ENCODE results near the gene TMPRSS7. TPM values are rescaled to one million over a fixed set of nuclear protein-coding genes. Genes with fewer than 3 reads are reported as not detected.

The TMPRSS7 gene
- total RNA-seq, 1 donor from 2014 or later = 0.15 TPM

DNA sequence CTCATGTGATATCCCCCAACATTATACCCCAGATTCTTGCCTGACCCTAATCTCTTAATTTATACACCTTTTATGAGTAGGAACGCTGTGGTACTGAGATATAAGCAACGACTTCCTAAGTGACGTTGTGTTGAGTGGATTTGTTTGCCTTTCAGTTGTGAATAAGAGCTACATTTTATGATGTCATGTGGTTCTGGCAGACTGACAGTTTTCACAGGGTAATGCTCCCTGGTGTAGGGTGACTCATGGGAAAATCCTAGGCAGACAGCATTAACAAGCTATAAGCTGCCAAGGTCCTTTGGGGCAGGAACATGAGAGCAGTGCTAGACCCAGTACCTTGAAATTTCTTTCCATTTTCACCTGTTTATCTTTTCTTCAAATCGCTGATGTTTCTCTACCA lies 62.8 kb downstream of the TMPRSS7 start:
- peak; percentile 100 for DNase-seq (ENCODE audit: low read depth)

DNA sequence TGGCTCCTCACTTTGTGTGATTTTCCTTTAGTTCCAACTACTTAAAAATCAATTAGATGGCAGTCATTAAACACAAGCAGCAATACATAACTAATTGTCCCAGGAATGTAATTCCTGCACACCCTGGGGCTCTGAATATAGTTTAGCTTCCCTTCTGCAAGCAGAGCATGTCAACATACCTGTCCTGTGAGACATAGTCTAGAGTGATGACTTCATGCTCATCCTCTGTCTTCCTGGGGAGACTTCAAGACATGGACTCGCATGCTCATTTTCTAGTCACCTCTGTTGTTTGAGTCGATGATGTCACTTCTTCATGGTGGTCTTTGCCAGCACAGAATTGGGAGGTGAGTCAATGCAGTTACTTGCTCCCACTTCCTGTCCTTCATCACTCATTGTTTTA lies 67.4 kb downstream of the TMPRSS7 start:
- peak; percentile 96 for DNase-seq (ENCODE audit: low read depth)

DNA sequence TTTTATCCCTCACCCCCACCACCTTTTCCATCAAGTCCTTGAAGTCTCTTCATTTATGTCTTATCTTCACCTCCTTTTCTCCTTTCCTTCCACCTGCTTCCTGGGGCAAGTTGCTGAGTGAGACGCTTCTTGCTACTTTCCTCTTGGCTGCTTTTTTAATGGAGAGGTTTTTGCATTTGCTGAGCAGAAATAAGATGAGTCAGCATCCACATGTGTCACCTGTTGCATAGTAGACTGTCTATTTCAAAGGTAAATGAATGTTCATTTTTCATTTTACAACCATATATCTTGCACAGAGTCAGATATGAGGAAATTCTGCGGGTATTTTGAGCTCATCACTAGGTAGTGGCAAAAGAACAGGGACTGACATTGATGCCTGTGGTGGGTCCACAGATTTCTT lies 70.2 kb downstream of the TMPRSS7 start:
- DNase-seq (ENCODE audit: low read depth) = peak; percentile 34

DNA sequence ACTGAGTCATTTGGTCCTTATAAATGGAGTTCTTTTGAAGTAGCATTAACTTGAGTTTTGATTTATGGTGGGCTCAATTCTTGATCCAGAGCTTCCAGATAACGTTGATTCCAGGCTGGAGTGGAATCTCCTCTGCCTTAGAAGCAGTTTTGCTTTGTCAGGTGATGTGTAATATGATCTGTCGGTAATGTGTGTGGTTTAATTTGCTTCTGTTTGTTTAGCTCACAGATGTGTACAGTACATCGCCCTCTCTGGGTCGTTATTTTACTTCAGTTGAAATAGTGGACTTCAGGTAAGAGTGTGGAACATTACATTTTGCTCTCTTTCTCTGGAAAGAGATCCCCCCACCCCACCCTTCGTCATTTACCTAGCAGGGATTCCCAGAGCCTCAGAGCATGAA lies 74.8 kb downstream of the TMPRSS7 start:
- peak; percentile 36 for DNase-seq (ENCODE audit: low read depth)

DNA sequence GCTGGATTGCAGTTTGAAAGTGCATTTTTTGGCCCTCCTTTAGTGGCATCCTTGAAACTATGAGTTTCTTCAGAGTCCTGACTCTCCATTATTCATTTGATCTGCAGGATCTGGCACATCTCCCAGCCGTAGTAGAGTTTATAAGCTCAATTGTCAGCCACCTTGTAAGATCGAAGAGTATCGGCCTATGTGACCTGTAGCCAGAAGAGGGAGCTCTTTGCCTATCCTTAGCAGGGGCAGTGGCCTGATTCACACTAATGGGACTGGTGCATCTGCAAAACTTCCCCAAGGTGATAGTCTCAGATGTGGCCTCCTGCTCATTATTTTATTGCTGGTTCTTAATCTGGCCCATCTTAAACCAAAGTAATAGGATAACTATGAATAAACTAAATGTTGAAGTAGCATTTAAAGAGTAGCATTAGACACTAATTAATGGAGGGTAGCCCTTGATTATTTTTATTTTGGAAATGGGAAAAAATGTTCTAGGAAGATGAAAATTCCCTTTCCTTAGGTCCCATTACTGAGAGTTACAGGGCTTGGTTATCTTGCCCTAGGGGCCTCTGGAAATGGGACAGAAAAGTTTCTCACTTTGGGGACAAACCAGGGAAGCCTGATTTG lies 77.4 kb downstream of the TMPRSS7 start:
- peak; percentile 71 for DNase-seq (ENCODE audit: low read depth)

DNA sequence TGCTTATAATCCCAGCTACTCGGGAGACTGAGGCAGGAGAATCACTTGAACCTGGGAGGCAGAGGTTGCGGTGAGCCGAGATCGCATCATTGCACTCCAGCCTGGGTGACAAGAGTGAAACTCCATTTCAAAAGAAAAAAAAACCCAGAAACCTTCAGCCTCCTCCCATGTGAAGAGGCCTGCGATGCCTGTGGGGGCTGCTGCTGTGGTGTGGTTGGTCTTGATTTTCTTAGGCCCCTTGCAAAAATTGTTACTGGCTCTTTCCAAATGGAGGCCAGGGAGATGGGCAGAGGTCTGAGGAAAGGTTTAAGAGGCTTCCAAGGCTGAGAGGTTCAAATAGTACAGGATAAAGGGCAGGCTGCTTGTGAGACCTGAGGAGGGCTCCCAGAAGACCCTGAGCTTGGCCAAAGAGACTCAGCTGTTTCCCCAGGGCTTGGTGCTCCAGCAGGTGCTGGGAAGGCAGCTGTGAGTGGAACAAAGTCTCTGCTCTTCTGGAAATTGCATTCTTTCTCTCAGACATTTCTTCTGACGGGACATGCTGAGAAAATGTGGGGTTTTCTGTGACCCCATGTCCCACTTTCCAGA lies 80.1 kb downstream of the TMPRSS7 start:
- no peak for DNase-seq (ENCODE audit: low read depth)

DNA sequence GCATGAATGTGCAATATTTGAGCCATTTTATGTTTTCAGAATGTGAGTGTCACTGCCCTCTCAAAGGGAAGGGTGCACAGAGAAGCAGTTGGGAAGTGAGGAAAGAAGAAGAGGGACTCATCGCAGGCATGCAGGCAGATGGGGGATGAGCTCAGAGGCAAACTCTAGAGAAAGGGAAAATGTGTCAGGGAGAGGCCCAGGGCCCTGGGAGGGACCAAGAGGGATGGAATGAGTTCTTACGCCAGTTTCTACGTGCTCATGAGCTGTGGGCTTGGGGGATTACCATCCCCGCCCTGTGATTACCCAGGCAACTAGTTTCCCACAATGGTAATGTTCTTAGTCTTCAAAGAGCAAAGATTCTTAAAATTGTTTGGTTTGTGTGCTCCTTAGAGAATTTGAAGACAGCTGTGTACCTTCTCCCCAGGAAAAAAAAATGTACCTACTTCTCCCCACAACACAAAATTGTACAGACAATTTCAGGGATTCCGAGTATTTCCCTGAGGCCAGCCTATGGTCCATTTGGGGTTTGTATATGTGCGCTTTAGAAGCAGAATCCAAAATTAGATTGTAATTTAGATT lies 80.7 kb downstream of the TMPRSS7 start:
- DNase-seq (ENCODE audit: low read depth) = no peak

DNA sequence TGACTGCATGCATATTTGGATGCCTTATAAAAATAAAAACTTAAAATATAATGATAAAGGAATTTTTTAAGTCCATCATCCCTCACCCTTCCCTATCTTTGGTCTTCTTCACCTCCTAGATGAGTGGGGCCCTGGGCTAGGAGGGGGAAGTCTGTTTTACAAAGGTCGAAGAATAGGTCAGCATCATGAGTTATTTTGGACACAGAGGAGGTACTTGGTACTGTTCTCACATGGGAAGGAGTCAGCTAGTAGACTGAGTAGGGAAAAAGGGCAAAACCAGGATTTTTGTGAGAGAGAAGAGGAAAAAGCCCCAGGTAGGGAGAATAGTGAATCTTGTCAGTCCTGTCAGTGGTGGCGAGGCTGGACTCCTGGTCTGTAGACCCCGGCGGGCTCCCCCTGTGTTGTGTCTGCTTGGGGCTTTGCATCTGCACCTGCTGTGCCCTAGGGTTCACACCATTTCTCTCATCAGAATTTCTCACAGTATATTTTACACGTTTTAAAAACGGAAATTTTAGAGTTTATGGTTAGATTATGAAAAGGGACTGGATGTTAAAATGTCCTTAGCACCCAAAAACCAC lies 81.4 kb downstream of the TMPRSS7 start:
- DNase-seq (ENCODE audit: low read depth) = no peak

DNA sequence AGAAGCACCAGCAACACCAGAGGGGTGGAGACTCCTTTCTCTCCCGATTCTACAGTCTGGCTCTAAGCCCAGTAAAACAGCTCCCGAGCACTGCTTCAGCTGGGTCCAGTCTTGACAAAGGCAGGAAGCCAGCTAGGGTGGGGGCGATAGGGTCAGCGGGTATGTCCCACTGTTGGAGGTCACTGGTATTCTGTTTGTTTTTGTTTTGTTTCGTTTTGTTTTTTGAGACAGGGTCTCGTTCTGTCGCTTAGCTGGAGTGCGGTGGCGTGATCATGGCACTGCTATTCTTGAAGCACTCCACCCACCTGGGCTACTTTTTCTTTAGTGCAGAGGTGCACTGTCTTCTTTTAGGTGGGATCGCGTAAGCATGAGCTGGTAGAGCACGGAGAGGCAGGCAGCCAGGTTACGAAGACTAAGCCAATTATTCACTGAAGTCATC lies 82.2 kb downstream of the TMPRSS7 start:
- DNase-seq (ENCODE audit: low read depth) = no peak

DNA sequence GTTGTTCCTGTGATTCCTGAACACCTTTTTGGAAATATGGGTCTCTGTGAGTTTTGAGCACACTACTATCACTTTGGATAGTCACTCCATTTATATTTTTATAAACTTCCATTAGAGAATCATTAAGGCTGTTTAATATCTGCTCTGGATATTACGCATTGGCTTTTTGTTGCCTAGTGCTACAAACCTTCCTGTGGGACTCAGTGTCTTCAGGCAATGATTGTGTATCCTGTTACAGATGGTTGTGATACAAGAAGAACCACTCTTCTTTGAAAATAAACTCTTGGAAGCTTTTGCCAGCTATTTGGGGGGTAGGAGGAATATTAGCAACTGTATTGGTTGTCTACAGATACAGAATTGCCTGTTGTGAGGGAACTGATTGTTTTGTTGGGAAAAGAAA lies 82.9 kb downstream of the TMPRSS7 start:
- DNase-seq (ENCODE audit: low read depth) = no peak

DNA sequence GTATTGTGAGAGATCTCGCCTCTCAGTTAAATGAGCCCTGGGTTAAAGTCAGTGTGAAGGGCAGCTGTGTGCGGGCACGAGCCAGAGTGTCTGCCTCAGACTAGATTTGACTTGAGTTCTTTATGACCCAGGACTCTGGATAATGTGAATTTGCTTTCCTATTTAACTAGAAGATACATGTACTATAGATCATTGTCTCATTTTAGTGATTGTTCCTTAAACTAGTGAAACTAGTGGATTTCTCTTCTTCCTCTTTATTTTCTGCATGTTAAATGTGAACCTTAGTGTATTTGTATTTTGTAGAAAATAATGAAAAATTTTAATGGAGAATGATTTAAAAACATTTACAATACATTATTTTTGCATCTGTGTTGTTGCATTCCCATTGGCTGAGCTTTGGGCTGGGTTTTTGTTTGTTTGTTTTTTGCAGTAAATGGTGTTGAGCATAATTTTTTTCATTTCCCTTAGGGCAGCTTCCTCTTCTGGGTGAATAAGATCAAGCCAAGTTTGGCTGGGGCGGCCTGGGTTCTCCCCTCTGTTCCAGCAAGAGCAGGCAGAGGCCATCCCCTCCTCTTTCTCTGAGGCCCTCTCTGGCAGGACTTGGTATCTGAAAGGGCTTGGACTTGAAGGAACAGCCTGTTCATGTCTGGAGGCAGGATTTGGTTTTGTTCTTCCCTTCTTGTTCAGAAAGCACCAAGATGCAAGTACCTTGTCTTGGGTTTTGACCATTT lies 83.5 kb downstream of the TMPRSS7 start:
- DNase-seq (ENCODE audit: low read depth) = no peak

DNA sequence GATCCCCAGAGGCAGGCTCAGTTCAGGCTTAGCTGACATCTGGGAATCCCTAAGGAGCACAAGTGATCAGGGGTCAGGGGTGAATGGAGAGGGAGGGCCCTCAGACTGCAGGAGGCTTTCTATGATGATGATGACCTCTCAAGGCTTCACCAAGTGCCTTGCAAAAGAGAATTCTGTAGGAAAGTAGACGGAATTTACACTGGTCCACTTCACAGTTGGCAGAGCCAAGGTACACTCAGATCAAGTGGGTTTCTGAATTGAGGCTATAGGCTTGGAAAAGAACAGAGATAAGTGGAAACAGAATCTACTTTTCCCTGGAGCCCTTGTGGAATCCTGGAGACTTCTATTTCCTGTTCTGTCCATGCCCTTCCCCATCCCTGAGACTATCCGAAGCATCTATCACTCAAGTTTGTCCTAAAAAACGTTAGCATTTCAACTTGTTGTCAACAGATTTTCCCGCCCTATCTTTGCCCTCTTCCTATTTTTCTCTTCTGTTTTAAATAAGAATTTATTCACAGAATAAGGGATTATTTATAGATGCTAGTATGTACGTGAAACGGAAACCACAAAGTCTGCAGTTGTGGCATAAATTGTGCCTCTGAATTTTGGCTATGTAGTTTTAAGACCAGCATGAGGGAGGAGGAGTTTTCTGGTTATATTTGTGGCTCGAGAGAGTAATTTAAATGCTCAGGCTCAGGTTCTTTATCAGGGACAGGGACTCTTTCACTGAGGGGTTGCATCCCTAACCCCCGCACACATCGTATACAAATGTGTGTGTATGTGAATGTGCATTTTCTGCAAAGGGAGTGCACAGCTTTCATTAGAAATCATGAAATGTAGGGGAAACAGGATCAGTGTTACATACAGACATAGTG lies 85.7 kb downstream of the TMPRSS7 start:
- DNase-seq (ENCODE audit: low read depth) = no peak

DNA sequence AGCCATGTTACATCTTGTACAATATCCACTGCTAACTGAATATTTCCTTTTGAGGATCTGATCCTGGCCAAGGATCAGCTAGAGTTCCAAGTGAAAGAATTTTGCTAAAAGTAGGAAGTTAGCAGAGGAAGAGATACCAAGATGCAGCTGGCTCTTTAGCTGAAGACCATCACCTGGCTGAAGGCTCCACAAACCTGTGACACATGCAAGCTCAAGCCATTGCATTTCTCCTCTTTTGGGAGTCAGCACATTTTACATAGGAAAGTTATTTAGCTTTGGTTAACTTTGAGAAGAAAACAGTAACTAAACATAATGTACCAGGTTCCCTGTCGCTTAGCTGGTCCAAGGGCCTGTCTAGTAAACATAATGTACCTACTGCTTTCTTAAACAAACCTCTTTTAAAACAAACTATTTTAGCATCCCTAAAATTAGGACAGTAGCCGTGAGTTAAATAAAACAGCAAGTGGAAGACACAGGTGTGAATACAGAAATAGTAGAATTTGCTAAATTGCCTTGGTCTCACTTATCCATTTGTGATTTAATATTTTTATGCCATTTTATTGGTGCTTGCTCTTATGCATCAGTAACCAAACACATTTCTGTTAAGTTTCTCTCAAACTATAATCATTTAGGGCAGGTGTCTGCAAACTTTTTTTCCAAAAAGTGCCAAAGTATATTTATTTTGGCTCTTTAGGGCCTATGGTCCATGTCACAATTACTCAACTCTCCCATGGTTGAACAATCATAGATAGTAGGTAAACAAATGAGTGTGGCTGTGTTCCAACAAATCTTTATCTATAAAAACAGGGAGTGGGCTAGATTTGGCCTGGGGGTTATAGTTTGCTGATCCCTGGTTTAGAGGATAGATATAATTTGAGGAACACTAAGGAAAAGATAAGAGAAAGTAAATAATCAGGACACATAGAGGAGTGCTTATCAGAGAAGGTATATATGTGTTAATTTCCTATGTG lies 87.3 kb downstream of the TMPRSS7 start:
- DNase-seq (ENCODE audit: low read depth) = no peak

DNA sequence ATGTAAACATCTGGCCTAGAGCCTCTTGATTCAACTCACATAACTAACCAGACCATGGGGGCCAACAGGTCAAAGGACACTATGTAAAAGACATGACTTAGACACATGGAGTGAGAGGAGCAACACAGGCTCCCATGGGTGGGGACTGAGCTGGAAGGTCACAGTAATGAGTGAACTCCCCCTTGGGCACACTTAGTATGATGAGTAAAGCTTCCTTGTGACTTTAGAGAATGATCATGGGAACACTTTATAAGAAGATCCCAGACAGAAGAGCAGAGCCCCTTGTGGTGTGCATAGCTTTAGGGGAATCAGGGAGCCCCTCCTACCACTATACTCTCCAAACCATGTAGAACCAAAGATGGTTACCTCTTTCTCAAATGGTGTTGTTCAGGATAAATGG lies 88.3 kb downstream of the TMPRSS7 start:
- DNase-seq (ENCODE audit: low read depth) = no peak

DNA sequence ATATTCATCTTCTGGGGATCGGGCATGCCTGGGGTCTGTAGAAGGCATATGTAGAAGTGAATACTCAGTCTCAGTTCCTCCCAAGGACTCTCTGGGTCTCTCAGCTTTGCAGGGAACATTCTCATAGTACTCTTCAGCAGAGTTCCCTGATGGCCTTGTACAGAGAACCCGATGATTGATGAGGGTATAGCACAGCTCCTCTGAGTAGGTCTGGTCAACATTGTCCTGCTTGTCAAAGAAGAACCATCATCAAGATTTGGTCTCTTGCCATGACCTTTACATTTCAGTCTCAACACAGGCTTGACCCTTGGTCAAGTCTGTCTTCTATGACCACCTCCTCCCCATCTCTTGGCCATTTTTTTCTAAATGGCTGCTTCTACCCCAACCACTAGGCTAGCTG lies 89.0 kb downstream of the TMPRSS7 start:
- no peak for DNase-seq (ENCODE audit: low read depth)

DNA sequence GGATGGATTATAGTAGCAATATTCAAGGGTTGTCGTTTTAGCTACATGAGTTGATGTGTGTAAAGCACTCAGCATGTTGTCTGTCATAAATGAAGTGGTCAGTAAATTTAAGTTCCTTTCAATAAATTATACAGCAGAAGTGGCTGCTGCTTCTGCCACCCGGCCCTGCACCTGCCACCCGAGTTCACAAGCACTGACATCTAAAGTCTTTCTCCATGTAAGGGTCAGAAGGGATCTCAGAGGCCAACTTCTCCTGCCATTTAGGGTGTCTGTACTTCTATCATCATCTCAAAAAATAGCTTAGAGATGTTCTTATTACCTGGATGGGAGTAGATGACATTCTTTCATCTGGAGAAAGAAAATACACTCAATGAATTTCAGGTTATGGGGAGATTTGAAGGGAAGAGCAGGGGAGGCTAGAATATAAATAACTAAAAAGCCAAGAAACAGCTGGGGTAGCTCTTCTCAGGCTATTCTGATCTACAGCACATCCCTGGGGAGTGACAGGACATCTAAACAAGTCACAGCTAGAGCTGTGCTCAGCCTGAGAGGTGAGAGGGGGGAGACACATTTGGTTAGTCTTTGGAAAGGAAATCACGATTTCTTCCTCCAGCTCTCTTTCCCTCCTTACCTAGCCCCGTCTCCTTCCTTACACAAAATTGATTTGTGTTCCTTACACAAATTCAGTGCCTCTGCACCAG lies 90.5 kb downstream of the TMPRSS7 start:
- DNase-seq (ENCODE audit: low read depth) = no peak

DNA sequence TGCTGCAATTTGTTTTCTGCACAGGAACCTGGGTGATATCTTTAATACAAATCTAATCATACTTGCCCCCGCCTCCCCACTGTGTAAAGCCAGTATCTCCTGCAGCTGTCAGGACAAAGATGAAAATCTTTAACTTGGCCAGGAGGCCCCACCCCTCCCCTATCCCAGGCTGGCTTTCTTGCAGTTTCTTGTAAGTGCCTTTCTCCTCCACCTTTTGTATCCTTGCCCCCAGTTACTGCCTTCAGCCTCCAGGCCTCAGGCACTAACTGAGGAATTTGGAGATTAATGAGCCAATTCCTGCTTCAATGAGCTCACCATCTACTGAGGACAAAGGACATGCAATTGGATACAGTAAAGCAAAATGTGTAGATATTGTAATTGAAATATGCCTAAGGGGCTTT lies 92.0 kb downstream of the TMPRSS7 start:
- DNase-seq (ENCODE audit: low read depth) = peak; percentile 79

DNA sequence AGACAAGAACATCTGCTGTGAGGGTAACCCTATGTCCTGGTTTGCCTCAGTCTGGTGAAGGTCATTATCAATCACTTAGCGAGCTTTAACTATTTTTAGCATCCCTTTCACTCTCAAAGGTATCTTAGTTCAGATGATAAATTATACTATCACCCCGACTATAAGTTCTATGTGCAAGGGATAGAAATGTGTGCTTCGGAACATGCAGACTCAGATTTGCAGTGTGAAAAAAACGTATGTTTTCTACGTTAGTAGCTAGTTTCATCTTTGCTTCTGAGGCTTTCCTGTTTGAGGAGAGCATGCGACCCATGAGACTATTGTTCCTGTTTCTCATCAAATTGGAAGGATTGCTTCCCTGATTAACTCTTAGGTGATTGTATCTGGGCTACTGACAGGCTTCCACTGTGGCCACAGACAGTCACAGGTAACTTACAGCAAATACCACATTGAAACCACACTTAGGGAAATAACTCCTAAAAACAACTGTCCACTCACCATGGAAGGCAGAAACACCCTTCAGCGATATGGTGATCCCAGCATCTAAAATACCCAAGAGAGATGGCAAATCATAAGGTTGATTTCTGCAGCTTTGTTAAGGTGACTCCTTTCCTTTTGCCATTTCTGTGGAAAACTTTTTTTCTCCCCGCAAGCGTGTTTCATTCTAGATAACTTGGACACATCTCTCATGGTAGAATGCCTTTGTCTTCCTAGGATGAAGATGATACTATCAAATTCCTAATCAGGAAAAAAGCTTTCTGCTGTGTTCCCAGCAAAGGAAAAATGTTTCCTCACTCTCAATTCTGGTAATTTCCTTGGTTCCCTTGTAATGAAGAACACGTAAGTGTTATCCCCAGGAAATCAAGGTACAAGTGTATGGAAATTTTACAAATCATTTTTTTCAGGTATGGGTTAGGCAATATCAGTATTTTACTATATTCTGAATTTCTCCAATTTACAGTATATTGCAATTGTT lies 93.3 kb downstream of the TMPRSS7 start:
- no peak for DNase-seq (ENCODE audit: low read depth)

All from renal cortical epithelial cell (primary cell).